Kidney epithelial cell (primary cell): ENCODE measurements around the gene SPATA31D4. TPM values are rescaled to one million over a fixed set of nuclear protein-coding genes. Genes with fewer than 3 reads are reported as not detected.

Experiments
- DNase-seq: peaks from one replicate; pipeline ENCODE4 v3.0.0-alpha.2; 2010; ENCODE audit warnings: low read depth
- H3K27me3 ChIP-seq: 2 replicates; pipeline ENCODE4 v1.6.0; 2011; ENCODE audit warnings: low read length; ENCODE audit not compliant: control insufficient read depth, insufficient read depth
- H3K36me3 ChIP-seq: 2 replicates; pipeline ENCODE4 v1.5.1; 2011; ENCODE audit warnings: low read length; ENCODE audit not compliant: control insufficient read depth, insufficient read depth
- H3K4me3 ChIP-seq: 2 replicates; pipeline ENCODE4 v1.5.1; 2011; ENCODE audit warnings: low read depth, mild to moderate bottlenecking, control low read depth, low read length
- CTCF ChIP-seq: IDR thresholded peaks from 2 replicates; pipeline ENCODE4 v1.5.1; 2011; ENCODE audit warnings: mild to moderate bottlenecking, moderate library complexity, low read length, control low read depth, inconsistent platforms; ENCODE audit not compliant: insufficient read depth, poor library complexity, severe bottlenecking
- total RNA-seq: library from RNA; depleted of rRNA; stranded (reverse); fragments of >200 nt; gene quantifications from 2 replicates; pipeline ENCODE4 v1.2.3, GENCODE V29; 2015

SPATA31D4 gene
- total RNA-seq, 1 donor from 2014 or later = not detected

GRCh38 chr9:81971727-81972126 lies 43.5 kb downstream of the SPATA31D4 start:
- H3K36me3 ChIP-seq = no peaks in the 10 kb centered on the region
- no peak for DNase-seq
- no peak overlapping the region for H3K4me3 ChIP-seq
- no peak for TF ChIP-seq CTCF
- no peaks in the 10 kb centered on the region for H3K27me3 ChIP-seq

GRCh38 chr9:81974764-81975163 lies 46.5 kb downstream of the SPATA31D4 start:
- Histone ChIP-seq H3K36me3 (no peaks in the 10 kb centered on the region), H3K4me3 (no peak overlapping the region), H3K27me3 (no peaks in the 10 kb centered on the region)
- no peak for DNase-seq
- no peak for TF ChIP-seq CTCF

- no peak for TF ChIP-seq CTCF
- no peak overlapping the region for H3K4me3 ChIP-seq
- H3K27me3 ChIP-seq = no peaks in the 10 kb centered on the region
- no peaks in the 10 kb centered on the region for H3K36me3 ChIP-seq
- DNase-seq = no peak
These were observed 48.1 kb downstream of the SPATA31D4 start for GRCh38 chr9:81976351-81976750.

- no peak for DNase-seq
- Histone ChIP-seq H3K27me3 (no peaks in the 10 kb centered on the region), H3K36me3 (no peaks in the 10 kb centered on the region), H3K4me3 (no peak overlapping the region)
- no peak for TF ChIP-seq CTCF
These were observed 51.0 kb downstream of the SPATA31D4 start for GRCh38 chr9:81979196-81979595.

GRCh38 chr9:81980568-81980967 lies 52.3 kb downstream of the SPATA31D4 start:
- H3K4me3 ChIP-seq = no peak overlapping the region
- H3K27me3 ChIP-seq = no peaks in the 10 kb centered on the region
- TF ChIP-seq CTCF = no peak
- H3K36me3 ChIP-seq = no peaks in the 10 kb centered on the region
- no peak for DNase-seq

GRCh38 chr9:81981883-81982282 lies 53.7 kb downstream of the SPATA31D4 start:
- DNase-seq = no peak
- Histone ChIP-seq H3K36me3 (no peaks in the 10 kb centered on the region), H3K27me3 (no peaks in the 10 kb centered on the region), H3K4me3 (no peak overlapping the region)
- no peak for TF ChIP-seq CTCF
